DMS53 treated with DMSO at 0.1 percent for 48 hours (cell line): ENCODE results near the gene ZNF101.

ENCODE experiments used
- DNase-seq: peaks from one replicate; lab custom pipeline; 2025; ENCODE audit not compliant: unreplicated experiment; lab: John Stamatoyannopoulos, UW

Gene ZNF101

GRCh38 chr19:19668230-19669012 is at the start of gene ZNF101:
Gene ZNF101 (plus strand): TSS chr19:19668839. CDS start chr19:19668964, 125 bp downstream.
- DNase-seq, result peak; percentile 78

GRCh38 chr19:19619181-19619848 is 49.3 kb upstream of the ZNF101 start:
- no peak for DNase-seq

GRCh38 chr19:19619849-19620210 is 48.8 kb upstream of the ZNF101 start:
- no peak for DNase-seq

GRCh38 chr19:19623383-19623782 is 45.3 kb upstream of the ZNF101 start:
- DNase-seq, result no peak

- DNase-seq, result no peak
Observed at GRCh38 chr19:19624032-19624570, 44.5 kb upstream of the ZNF101 start.

- DNase-seq, result no peak
Observed at GRCh38 chr19:19626516-19627472, 41.8 kb upstream of the ZNF101 start.

GRCh38 chr19:19627621-19628500 is 40.8 kb upstream of the ZNF101 start, which contains the start of gene LPAR2:
Gene LPAR2 (minus strand): TSS chr19:19628220. CDS start chr19:19627275, 945 bp downstream.
- peak; percentile 22 for DNase-seq

GRCh38 chr19:19628501-19629134 is 40.0 kb upstream of the ZNF101 start:
- DNase-seq, result peak; percentile 28

- DNase-seq, result no peak
Observed at GRCh38 chr19:19630062-19630414, 38.6 kb upstream of the ZNF101 start.

GRCh38 chr19:19630426-19630825 is 38.2 kb upstream of the ZNF101 start:
- DNase-seq, result no peak

- no peak for DNase-seq
Observed at GRCh38 chr19:19631346-19631745, 37.3 kb upstream of the ZNF101 start.

GRCh38 chr19:19632661-19633060 is 36.0 kb upstream of the ZNF101 start:
- DNase-seq, result no peak

- DNase-seq, result no peak
Observed at GRCh38 chr19:19633711-19634515, 34.7 kb upstream of the ZNF101 start.

GRCh38 chr19:19634516-19635312 is 33.9 kb upstream of the ZNF101 start:
- DNase-seq, result no peak

GRCh38 chr19:19635313-19635702 is 33.3 kb upstream of the ZNF101 start:
- DNase-seq, result no peak

- DNase-seq, result no peak
Observed at GRCh38 chr19:19636573-19637185, 32.0 kb upstream of the ZNF101 start.

- no peak for DNase-seq
Observed at GRCh38 chr19:19637186-19637522, 31.5 kb upstream of the ZNF101 start.
